GM12874 (cell line): ENCODE measurements around the gene CHAT.

Experiments used
- TF ChIP-seq, protein P1 (sequence below): IDR thresholded peaks from 2 replicates; pipeline ENCODE4 v1.5.1; 2011; ENCODE audit warnings: low read depth, mild to moderate bottlenecking, control low read depth, low read length, moderate library complexity; ENCODE audit not compliant: insufficient read depth

CHAT gene

DNA sequence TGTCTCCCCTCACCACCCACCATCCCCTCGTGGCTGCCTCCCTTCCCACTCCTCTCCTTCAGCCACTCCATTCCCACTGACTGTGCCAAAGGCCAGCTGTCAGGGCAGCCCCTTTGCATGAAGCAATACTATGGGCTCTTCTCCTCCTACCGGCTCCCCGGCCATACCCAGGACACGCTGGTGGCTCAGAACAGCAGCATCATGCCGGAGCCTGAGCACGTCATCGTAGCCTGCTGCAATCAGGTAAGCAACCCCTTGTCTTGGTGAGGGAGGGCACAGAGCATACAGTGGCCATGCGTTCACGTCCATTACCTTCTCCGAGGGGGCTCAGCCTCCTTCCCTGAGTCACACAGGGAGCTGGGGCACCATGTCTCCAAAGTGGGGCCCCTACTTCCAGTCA, 11.6 kb downstream of the CHAT start:
- TF ChIP-seq, protein P1, sequence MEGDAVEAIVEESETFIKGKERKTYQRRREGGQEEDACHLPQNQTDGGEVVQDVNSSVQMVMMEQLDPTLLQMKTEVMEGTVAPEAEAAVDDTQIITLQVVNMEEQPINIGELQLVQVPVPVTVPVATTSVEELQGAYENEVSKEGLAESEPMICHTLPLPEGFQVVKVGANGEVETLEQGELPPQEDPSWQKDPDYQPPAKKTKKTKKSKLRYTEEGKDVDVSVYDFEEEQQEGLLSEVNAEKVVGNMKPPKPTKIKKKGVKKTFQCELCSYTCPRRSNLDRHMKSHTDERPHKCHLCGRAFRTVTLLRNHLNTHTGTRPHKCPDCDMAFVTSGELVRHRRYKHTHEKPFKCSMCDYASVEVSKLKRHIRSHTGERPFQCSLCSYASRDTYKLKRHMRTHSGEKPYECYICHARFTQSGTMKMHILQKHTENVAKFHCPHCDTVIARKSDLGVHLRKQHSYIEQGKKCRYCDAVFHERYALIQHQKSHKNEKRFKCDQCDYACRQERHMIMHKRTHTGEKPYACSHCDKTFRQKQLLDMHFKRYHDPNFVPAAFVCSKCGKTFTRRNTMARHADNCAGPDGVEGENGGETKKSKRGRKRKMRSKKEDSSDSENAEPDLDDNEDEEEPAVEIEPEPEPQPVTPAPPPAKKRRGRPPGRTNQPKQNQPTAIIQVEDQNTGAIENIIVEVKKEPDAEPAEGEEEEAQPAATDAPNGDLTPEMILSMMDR = no peak

DNA sequence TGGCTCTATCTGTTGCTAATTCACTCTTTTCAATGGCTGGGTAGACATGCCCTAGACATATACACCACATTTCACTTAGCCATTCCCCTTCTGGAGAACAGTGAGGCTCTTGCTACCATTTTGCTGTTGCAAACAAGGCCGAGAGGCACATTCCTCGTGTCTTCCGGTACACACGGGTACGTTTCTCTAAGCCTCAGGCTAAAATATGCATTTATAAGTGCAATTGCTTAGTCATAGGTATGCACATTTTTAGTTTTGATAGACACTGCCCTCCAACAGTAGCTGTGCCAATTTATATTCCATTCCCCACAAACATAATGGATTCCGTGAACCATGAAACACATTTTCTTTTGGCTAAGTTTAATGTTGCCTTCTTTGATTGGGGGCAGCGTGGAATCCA, 13.2 kb downstream of the CHAT start:
- TF ChIP-seq, protein P1 = no peak

DNA sequence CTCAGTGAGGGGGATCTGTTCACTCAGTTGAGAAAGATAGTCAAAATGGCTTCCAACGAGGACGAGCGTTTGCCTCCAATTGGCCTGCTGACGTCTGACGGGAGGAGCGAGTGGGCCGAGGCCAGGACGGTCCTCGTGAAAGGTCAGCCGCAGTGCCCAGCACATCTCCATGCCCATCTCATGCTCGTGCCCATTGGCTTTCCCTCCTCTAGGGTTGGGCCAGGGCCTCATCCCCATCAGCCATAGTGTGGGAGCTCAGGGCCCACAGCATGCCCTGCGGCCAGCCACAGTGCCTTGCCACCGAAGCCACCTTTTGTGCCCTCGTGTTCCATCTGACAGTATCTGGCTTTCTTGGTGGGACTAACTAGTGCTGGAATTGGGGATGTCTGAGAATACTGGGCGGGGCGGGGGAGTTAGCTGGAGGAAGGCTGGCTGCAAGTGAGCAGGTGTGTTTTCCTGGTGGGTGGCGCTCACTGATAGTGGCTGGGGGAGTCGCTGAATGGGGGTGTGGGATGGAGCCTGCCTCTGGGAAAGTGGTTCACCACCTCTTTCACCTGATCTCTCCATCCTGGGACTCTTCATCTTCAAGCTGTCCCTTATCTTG, 13.9 kb downstream of the CHAT start:
- TF ChIP-seq, protein P1 = no peak

DNA sequence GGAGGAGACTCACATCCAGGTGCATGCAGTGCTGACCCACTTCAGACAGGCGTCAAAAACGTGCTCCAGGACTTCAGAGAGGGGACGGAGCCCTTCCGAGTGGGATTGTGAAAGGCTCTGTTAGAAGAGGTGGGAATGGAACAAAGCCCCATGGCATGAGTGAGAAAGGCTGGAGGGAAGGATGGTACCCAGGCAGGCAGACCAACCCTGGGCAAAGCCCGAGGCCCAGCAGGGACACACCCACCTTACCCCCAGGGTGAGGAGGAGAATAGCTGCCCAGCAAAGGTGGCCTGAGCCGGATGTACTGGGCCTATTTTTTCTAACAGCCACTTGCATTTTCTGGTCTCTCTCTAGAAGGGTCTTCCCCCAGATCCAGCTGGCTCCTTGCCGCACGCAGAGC, 14.8 kb downstream of the CHAT start:
- TF ChIP-seq, protein P1 = no peak

DNA sequence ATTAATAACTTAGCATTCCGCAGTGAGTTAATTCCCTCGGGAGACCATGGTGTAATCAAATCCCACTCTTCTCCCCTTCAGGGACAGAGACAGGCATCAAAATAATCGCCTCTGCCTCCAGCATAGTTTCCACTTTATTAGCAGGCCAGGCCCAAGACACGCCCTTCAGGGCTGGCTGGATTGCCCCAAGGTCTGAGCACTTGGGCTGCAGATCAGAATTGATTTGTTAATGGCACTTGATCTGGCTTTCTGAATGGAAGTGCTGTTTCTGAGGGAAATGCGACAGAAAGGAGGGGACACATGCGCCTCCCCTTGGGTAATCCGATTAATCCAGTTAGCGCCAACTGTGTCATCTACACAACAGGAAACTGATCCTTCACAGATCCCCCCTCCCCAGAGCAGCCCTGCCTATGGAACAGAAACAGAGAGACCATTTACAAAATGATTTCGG, 15.6 kb downstream of the CHAT start:
- TF ChIP-seq, protein P1 = no peak

DNA sequence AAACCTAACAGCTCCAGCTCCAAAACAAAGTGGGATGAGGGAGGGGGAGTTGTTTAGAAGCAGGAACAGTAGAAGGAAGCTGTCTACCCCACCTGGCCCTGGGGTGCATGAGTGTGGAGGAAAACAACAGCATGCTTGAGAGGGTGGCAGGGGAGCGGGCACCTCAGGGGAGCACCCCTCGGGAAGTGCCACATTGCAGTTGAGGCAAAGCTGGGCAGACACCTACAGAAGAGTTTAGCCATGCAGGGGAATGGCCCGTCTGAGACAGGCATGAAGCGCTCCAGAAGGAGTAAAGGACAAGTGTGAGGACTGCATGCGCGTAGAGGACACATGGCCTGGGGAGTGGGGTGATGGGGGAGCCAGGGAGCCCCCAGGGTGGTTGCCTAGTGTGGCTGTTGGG, 18.1 kb downstream of the CHAT start:
- TF ChIP-seq, protein P1 = no peak

DNA sequence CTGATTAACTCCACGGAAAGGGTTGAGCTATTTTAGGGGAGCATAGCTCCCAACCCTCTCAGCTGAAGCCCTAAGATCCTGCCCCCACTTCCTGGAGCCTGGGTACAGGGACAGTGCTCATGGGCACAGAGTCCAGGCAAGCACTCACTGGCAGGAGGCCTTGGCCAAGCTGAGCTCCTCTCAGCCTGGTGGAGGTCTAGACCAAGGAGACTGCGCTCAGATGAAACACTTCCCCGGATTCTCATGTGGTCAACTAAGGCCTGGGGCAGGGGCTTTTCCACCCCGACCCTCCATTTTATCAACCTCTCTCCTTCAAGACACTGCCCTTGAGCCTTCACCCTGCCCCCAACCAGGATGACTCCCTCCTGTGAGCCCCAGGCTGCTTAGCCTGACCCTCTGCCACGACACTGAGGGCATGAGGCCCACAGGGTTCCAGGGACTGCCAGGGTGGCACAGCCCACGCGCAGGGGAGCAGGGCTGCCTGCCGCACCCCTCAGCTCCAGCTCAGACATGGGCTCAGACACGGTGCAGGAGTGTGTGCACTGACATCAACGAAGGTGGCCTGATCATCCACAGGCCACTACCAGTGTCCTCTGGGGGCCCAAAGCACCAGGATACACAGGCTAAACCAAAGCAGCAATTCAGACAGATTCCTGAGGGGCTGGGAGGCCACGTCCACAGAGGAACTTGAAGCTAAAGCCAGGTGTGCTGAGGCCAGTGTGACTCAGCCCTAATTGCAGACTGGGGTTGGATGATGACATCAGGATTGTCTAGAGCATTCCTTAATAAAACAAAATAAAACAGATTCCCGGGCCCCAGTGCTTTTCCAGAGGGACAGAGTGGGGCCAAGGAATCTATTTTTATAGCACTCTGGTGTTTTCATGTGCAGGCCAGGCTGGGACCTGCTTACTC, 18.8 kb downstream of the CHAT start:
- TF ChIP-seq, protein P1 = no peak
